Right atrium auricular region (tissue), 2 donors: ENCODE data around the gene NLK. TPM values are rescaled to one million over a fixed set of nuclear protein-coding genes. Genes with fewer than 3 reads are reported as not detected.
"Not testable (repeated sequence)": the region's sequence is repeated elsewhere in the genome, so short reads cannot be mapped to it uniquely, and the experiment has no call there.

Experiments
- DNase-seq: peaks from one replicate; pipeline ENCODE4 v3.0.0-alpha.2; 2019; ENCODE audit warnings: low spot score
- H3K27ac ChIP-seq, 2 donors: fragments of 200-600 bp; sonication (generic); 1 replicate in 1 of 2; 2 replicates in 1 of 2; pipeline ENCODE4 v1.5.1; 2016 to 2019
- H3K27me3 ChIP-seq, 2 donors: fragments of 200-600 bp; sonication (generic); one replicate each; pipeline versions ENCODE4 v1.5.1 to v1.6.0; 2017 to 2019
- H3K36me3 ChIP-seq: fragments of 200-600 bp; sonication (generic); one replicate; pipeline ENCODE4 v1.5.1; 2016
- H3K4me1 ChIP-seq, 2 donors: fragments of 200-600 bp; sonication (generic); one replicate each; pipeline versions ENCODE4 v1.5.1 to v1.6.0; 2017 to 2019
- H3K4me3 ChIP-seq, 2 donors: fragments of 200-600 bp; sonication (generic); 1 replicate in 1 of 2; 2 replicates in 1 of 2; pipeline ENCODE4 v1.5.1; 2017 to 2019; ENCODE audit warnings: mild to moderate bottlenecking in 1 of 2, moderate library complexity in 1 of 2
- H3K9me3 ChIP-seq, 2 donors: fragments of 200-600 bp; sonication (generic); one replicate each; pipeline ENCODE4 v1.5.1; 2019
- CTCF ChIP-seq, 2 donors: fragments of 200-600 bp; sonication (generic); IDR thresholded peaks; one replicate each; pipeline ENCODE4 v1.5.1; 2019; ENCODE audit warnings: antibody characterized with exemption in 2 of 2
- total RNA-seq, 2 donors: library from RNA; depleted of rRNA; stranded (reverse); fragments of >200 nt; gene quantifications; one replicate each; pipeline ENCODE4 v1.1.0, GENCODE V29; 2016

NLK gene
- total RNA-seq, 2 donors from 2014 or later: 17.9 to 19.4 TPM

GRCh38 chr17:27996202-27997043, 46.1 kb upstream of the NLK start:
- no peak for TF ChIP-seq CTCF (IDR thresholded peaks at IDR 0.05)
- no peaks in the 10 kb centered on the region for H3K36me3 ChIP-seq
- no peak overlapping the region for H3K4me3 ChIP-seq
- H3K4me1 ChIP-seq: no peaks in the 10 kb centered on the region
- no peak overlapping the region for H3K27ac ChIP-seq
- no peak for DNase-seq
- H3K9me3 ChIP-seq: no peaks in the 10 kb centered on the region
- no peaks in the 10 kb centered on the region for H3K27me3 ChIP-seq

DNA sequence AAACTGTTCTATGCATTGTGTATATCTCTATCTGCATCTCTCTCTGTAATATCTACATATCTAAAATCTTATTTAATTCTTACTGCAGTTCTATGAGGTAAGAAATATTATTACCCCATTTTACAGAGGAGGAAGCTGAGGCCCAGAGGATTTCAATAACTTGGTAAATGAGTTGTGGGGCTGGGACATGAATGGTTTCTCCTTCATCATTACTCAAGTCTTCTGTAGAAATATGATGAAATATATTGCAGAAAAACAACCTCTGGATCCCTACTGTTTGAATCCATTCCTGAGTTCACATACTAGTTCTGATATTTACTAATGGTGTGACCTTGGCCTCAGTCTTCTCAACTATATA, 45.5 kb upstream of the NLK start:
- Histone ChIP-seq H3K4me3 (no peak overlapping the region), H3K27ac (no peak overlapping the region), H3K36me3 (no peaks in the 10 kb centered on the region), H3K9me3 (no peaks in the 10 kb centered on the region), H3K27me3 (no peaks in the 10 kb centered on the region), H3K4me1 (no peaks in the 10 kb centered on the region)
- DNase-seq: no peak
- TF ChIP-seq CTCF (IDR thresholded peaks at IDR 0.05): no peak

DNA sequence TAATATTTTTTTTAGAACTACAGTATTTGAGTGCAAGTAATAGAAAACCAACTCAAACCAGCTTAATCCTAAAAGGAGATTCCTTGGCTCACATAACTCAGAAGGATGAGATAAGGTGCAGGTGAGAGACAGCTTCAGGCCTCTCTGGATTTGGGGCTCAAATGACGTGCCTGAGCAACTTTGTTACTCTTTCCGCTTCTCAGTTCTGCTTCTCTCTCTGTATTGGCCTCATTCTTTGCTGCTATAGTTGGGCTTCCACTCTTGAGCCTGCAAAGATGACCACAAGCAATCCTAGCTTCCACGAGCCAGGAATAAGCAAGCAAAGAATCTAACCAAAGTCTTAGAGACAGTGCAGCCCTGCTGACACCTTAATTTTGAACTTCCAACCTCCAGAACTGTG, 45.0 kb upstream of the NLK start:
- H3K27ac ChIP-seq: no peak overlapping the region
- no peak for TF ChIP-seq CTCF (IDR thresholded peaks at IDR 0.05)
- H3K36me3 ChIP-seq: no peaks in the 10 kb centered on the region
- no peaks in the 10 kb centered on the region for H3K4me1 ChIP-seq
- H3K27me3 ChIP-seq: no peaks in the 10 kb centered on the region
- H3K9me3 ChIP-seq: no peaks in the 10 kb centered on the region
- no peak overlapping the region for H3K4me3 ChIP-seq
- DNase-seq: no peak

- Histone ChIP-seq H3K36me3 (no peaks in the 10 kb centered on the region), H3K9me3 (no peaks in the 10 kb centered on the region), H3K4me3 (no peak overlapping the region), H3K27ac (no peak overlapping the region), H3K4me1 (no peaks in the 10 kb centered on the region), H3K27me3 (no peaks in the 10 kb centered on the region)
- TF ChIP-seq CTCF (IDR thresholded peaks at IDR 0.05): no peak
- DNase-seq: no peak
Observed at GRCh38 chr17:28001149-28001548, 41.3 kb upstream of the NLK start.

GRCh38 chr17:28004344-28004743, 38.1 kb upstream of the NLK start:
- DNase-seq: no peak
- Histone ChIP-seq H3K4me3 (no peak overlapping the region), H3K27ac (no peak overlapping the region), H3K36me3 (no peaks in the 10 kb centered on the region), H3K27me3 (no peaks in the 10 kb centered on the region), H3K4me1 (no peaks in the 10 kb centered on the region), H3K9me3 (no peaks in the 10 kb centered on the region)
- no peak for TF ChIP-seq CTCF (IDR thresholded peaks at IDR 0.05)

GRCh38 chr17:28007925-28008324, 34.6 kb upstream of the NLK start:
- H3K4me1 ChIP-seq, DNase-seq, H3K27ac ChIP-seq, H3K36me3 ChIP-seq, H3K4me3 ChIP-seq, H3K9me3 ChIP-seq, H3K27me3 ChIP-seq: not testable (repeated sequence)
